Activated CD8-positive, alpha-beta memory T cell treated with anti-CD3 and anti-CD28 coated beads, Interleukin-2, amount 50 U/mL, for 1 hour (primary cell): ENCODE results near the gene SHC3.

Experiments used
- DNase-seq: peaks from one replicate; pipeline ENCODE4 v3.0.0-alpha.2; 2020; ENCODE audit errors: extremely low read depth

Gene SHC3

GRCh38 chr9:89054865-89055495, 123.6 kb downstream of the SHC3 start:
- no peak for DNase-seq

GRCh38 chr9:89053301-89053700, 125.3 kb downstream of the SHC3 start:
- DNase-seq, result no peak

- no peak for DNase-seq
Observed at GRCh38 chr9:89052470-89053097, 126.0 kb downstream of the SHC3 start.

DNA sequence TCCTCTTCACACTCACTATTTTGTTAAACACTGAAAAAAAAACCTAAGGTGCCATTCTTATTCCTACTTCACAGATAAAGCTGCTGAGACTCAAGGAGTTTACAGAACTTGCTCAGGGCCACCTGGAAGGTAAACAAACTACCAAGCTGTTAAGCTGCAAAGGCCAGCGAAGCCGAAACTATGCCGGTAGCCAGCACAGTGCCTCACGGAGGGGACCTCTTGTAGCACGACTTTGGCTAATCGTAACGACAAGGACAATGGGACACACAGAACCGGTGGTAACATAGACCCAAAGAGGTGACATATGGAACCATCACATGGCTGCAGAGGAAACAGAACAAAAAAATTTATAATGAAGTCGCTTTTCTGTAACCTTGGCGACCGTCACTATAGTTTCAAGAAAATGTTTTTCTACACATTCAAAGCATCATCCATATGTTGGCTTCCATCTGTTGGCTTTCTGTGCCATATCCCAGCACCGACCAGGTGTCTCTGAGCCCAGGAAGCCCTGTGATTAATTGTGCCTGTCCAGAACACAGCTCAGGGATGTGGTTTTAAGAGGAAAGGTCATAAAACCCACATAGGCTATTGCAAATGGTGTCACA, 127.1 kb downstream of the SHC3 start:
- DNase-seq, result no peak

DNA sequence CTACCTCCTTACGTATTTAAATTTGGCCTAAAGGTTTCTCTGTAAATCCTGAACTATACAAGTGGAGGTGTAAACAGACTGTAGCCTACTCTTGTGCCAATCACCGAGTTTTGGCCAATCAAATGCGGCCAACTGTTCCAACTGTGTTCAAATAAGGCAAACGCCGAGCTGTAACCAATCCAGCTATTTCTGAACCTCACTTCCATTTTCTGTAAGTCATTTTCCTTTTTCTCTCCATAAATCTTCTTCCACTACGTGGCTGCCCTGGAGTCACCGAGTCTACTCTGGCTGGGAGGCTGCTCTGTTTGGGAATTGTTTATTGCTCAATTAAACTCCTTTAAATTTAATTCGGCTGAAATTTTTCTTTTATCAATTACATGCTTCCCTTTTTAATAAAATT, 129.0 kb downstream of the SHC3 start:
- DNase-seq, result no peak

DNA sequence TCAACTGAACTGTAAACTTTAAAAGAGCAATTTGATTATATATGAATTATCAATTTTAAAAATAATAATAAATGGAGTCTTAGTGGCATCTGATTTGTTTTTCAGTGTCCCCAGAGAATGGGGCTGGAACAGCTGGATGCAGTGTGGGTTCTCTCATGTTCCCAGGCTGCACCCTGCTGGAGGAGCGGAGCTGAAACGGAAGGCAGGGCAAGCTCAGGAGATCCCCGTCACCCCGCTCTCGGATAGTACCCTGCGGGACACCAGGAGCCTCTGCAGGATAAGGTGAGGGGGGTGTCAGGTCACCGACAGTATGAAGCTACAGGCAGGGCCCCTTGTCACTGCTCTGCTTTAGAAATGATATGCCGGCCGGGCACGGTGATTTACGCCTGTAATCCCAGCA, 130.0 kb downstream of the SHC3 start:
- DNase-seq, result no peak

- DNase-seq, result no peak
Observed at GRCh38 chr9:89047667-89048066, 131.0 kb downstream of the SHC3 start.

GRCh38 chr9:89046832-89047231, 131.8 kb downstream of the SHC3 start:
- no peak for DNase-seq

- no peak for DNase-seq
Observed at GRCh38 chr9:89044881-89045280, 133.7 kb downstream of the SHC3 start.

DNA sequence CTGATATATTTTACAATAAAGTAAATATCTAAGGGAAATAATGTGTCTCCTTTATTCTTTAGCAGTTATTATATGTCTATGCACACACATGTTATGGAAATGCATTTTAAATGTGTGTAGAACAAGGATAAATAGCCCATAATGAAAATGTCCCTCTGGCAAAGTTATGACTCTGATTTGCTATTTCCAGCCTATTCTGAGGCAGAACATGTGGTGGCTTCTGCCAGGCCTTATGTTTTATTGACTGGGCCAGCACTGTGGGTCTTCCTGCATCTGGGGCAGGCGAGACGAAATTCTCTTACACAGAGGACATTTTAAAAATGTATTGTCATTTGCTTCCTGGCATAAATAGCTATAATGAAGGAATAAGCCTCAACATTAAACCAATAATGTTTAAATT, 134.5 kb downstream of the SHC3 start:
- DNase-seq, result no peak

GRCh38 chr9:89042984-89043383, 135.6 kb downstream of the SHC3 start:
- DNase-seq, result no peak

DNA sequence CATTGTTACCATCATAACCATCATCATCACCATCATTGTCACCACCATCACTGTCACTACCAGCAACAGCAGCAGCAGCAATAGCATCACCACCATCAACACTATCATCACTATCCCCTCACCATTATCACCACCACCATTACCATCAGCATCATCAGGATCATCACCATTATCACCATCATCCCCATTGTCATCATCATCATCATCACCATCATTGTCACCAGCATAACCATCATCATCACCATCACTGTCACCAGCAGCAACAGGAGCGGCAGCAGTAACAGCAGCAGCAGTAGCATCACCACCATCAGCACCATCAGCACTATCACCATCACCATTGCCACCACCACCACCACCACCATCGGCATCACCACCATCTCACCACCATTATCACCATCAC, 139.0 kb downstream of the SHC3 start:
- DNase-seq, result no peak

DNA sequence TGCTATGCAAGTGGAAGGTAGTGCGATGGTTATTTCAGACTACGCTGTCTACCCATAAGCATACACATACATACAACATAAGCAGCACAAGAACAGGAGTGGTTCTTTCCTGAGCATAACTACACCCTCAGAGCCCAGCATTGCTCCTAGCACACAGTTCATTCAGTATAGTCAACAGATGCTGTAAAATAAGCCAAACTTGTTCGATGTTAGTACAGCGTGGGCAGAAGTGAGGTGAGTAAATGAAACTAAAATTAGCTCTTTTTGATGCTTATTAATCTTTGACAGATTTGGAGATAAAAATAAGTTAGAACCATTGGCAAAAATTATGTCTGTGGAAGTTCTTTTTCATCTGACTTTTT, 139.5 kb downstream of the SHC3 start:
- DNase-seq, result no peak

- no peak for DNase-seq
Observed at GRCh38 chr9:89038382-89039103, 140.1 kb downstream of the SHC3 start.

GRCh38 chr9:89037891-89038290, 140.7 kb downstream of the SHC3 start:
- DNase-seq, result no peak

GRCh38 chr9:89037346-89037745, 141.3 kb downstream of the SHC3 start:
- DNase-seq, result no peak

DNA sequence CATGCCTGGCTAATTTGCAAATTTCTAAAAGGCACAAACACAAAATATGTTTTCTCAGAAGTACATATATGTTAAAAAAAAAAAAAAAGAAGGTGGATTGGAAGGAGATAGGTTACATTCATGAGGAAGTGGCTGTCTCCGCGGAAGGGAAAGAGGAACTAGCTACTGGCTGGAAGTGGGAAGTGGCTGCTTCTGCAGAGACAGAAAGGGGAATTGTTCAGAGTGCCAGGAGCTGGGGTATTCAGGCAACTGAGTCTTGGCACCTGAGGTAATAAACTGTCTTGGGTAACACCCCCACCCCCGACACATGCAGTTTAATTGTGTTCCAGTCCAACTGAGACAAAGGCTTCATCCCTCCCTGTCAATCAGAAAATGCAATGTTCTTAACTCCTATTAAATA, 141.7 kb downstream of the SHC3 start:
- DNase-seq, result no peak

DNA sequence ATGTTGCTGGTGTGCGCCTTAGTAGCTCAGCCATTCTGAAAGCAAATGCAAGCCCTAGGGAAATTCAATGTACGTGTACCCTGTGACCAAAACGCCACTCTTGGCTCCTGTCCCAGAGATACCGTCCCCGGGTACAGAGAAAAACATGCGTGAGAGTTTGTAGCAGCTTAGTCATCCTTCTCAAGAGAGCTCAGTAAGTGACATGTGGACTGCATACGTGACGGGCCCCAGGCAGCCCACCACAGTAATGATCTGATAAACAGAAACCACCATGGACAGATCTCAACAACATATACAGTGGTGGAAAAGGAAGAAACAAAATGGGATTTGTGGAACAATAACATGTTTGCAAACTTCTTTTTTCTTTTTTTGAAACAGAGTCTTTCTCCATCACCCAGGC, 142.2 kb downstream of the SHC3 start:
- DNase-seq, result no peak

GRCh38 chr9:89032661-89033060, 146.0 kb downstream of the SHC3 start:
- no peak for DNase-seq

DNA sequence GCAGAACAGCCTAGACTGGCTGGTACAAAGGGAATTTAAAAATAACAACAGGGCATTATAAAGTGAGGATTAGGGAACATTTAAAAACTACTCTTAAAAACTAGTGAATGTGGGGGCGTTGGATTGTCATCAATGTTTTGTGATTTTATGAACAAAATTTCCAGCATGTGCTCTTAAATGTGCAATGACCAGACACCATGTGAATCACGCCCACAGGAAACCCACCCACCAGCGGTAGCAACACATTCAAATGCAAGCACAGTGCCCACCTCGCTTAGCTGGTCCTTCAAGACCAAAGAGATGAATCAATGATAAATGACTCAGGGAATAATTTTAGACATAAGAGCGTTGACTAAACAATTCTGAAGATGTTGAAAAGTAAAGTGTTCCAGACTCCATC, 146.4 kb downstream of the SHC3 start:
- no peak for DNase-seq

DNA sequence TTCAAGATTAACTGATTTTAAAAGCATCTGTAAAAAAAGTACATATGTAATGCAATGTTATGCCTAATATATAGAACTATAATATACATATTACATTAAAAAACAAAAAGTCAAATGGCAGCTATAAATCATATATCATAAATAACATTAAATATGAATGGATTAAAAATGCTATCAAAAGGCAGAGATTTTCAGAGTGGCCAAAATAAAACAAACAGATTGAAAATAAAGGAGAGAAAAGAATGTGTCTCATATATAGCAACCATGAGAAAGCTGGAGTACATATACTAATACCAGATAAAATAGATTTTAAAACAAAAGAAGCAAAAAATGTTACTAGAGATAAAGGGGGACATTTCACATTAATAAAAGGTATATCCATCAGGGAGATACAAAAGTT, 148.8 kb downstream of the SHC3 start:
- no peak for DNase-seq

DNA sequence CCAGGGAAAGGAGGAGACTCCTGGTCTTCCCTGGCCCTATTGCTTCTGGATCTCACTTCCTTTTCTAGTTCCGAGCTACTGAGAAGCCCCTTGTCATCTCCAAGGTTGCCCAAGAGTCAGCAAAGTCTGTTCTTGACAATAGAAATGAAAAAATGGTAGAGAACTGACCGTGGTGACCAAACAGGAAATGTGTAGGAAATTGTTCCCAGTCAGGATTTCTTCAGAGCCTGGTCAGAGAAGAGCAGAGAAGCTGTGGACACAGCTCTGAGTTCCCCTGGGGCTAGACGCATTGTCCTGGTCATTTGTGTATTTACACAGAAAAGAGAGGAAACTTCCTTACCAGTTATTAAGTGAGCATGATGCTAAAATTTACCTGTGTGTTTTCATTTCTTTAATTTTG, 151.7 kb downstream of the SHC3 start:
- no peak for DNase-seq

- DNase-seq, result no peak
Observed at GRCh38 chr9:89025553-89025952, 153.1 kb downstream of the SHC3 start.
